GM19351 (cell line): ENCODE data around the gene ILK.

ENCODE experiments used
- ATAC-seq: cut with Tn5 transposase; IDR thresholded peaks from one replicate; pipeline ENCODE4 v1.9.1; 2021; ENCODE audit warnings: mild to moderate bottlenecking, moderate library complexity; ENCODE audit not compliant: unreplicated experiment

The ILK gene

DNA sequence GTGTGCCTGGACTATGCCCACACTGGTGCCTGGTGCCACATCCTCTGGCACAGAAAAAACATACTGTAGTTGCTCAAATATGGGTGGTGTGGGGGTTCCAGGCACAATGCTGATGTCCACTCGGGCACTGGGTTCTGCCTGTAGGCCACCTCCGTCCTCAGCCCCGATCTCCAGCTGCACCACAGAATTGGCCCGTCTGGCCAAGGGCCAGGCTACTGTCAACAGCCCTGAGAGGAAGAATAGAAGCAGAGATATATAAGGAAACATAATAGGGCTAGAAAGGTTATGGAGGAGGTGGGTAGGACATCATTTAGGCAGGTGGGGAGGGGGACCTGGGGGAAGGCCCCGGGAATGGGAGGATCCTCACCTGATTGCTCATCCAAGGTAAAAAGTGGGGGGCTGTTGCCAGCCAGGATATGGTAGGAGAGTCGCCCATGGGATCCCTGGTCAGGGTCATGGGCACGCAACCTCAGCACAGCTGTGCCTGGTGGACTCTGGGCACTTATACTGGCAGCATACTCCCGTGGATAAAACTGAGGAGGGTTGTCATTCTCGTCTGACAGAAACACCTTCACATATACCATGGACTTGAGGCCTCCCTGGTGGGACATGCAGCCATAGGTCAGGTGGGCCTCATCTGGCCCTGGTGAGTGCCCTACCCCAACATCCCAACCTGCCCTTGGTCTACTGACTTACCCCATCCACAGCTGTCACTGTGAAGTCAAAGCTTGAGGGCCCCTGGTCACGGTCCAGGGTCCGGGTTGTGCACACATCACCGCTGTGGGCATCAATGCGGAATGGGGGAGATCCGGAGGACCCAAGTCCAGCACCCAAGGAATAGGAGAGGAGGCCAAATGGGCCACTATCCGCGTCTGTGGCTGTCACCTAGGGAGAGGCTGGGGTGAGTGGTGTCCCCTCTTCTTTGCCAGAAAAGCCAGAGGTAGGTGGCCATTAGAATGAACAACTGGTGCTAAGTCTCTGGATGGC, 30.1 kb downstream of the ILK start:
- no peak for ATAC-seq

DNA sequence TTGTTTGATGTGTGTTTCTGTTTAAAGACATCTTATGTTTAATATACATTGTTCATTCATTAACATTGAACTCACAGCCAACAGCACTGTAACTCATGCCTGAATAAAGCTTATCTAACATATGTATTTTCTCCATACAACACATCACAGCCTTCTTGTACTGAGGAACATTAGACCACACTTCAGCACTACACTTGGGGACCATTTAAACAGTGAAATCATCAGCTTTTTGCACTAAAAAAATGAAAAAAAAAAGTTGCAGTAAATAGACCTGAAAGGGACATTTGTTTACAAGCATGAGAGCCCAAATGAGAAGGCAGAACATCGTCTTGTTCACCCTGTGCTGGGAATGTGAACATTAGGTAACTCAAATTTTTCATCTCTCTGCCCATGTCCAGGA, 31.0 kb downstream of the ILK start:
- no peak for ATAC-seq

DNA sequence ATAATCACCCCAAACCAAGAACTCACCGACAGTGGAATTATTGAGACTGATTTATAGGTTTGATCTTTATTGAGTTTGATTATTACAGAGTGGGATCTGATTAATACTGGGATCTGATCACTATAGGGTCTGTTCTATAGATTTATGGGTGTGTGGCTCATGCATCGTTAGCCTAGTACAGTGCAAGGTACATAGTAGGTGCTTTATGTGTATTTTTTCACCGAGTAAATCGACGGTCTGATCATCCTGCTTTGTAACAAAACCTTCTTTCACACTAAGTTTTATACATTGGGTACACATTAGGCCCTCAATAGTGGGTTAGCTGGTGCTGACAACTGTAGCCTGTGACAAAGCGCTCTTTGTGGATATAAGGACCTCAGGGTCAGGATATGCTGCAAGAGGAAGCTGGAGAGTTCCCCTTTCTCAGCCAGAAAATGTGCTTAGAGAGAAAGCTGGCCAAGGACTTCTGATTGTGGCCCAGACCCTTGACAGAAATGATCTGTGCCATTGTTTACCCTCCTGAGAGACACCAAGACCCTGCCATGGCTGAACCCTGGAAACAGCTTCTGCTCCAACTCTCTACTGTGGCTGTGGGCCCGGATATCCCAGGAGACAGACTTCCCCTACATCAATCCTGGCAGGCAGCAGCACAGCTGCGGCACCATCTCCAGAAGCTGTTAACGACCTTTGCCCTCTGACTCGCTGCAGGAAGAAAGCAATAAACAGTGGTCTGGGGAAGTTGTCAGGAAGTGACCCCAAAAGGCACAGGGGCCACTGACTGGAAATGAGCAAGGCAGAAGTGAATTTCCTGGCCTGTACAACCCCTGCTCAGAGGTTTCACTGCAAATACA, 31.7 kb downstream of the ILK start:
- no peak for ATAC-seq

DNA sequence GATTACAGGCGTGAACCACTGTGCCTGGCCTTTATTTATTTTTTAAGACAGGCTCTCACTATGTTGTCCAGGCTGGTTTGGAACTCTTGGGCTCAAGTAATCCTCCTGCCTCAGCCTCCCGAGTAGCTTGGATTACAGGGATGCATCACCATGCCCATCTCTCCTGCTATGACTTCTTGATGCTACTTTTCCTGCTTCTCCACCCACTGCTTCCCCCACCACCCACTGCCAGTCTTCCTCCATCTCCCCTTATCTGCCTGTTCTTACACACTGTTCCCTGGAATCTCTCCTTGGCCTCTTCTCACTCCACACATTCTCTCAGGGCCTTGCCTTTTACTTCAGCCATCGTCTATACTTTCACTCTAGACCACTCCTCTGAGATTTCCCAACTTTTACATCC, 32.9 kb downstream of the ILK start:
- no peak for ATAC-seq

DNA sequence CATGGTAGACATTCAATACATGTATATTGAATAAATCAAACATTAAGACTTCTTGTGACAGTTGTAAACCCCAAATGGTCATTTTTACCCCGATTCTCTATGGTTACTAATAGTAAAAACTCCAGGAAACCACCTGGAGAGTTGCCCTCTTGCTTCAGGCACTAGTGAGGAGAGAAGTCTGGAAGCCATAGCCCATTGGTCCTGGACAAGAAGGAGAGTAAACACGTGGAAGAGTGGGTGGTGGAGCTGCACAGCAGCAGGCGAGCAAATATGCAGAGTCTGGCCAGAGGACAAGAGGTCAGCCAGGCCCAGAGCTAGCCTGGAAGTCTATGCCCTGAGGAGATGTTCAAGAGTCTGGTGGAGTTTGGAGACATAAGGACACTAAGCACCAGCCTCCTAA, 34.3 kb downstream of the ILK start:
- ATAC-seq, result no peak

DNA sequence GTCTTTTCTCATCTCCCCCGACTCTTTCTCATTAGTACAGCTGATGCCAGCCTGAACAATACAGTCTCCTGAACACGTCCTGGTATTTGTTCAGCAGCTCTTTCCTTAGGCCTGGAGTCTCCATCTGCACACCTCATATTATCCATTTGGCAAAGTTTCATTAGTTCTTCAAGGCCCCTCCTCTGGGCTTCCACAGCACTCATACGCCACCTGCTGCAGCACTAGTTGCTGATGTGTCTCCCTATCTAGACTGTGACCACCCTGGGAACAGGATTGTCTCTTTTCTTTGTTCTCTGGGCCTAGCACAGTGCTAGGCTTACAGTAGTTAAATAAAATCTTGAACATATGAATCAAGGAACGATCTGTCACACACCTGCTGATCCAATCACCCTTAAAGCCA, 34.9 kb downstream of the ILK start:
- no peak for ATAC-seq

DNA sequence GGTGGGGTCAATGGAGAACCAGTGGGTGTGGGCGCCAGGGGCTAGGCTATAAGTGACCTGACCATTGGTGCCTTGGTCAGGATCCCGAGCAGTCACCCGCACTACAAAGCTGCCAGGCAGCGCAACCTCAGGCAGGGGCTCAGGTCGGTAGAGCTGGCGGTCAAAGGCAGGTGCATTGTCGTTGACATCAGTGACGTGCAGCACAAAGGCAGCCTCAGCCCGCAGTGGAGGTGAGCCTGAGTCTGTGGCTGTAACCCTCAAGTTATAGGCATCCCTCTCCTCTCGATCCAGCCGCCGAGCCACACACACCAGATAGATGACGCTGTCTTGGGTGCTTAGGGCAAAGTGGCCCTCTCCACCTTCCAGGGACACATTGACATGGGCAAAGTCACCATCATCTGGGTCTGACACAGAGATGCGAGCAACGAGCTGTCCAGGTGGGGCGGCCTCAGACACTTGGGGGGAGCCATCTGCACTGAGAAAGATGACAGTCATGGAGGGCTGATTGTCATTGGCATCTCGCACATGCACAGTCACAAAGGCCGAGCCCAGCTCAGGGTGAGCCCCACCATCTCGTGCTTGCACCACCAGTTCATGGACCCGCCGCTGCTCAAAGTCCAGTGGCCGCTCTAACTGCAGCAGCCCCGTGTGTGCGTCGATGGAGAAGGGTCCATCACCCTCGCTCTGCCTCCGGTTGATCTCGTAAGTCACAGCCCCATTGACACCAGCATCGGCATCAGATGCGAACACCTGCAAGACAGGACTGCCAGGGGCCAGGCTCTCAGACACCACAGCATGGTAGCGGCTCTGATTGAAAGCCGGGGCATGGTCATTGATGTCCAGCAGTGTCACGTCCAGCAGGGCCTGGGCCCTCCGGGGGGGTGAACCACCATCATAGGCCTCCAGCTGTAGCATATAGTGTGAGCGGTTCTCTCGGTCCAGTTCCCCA, 36.7 kb downstream of the ILK start:
- no peak for ATAC-seq

DNA sequence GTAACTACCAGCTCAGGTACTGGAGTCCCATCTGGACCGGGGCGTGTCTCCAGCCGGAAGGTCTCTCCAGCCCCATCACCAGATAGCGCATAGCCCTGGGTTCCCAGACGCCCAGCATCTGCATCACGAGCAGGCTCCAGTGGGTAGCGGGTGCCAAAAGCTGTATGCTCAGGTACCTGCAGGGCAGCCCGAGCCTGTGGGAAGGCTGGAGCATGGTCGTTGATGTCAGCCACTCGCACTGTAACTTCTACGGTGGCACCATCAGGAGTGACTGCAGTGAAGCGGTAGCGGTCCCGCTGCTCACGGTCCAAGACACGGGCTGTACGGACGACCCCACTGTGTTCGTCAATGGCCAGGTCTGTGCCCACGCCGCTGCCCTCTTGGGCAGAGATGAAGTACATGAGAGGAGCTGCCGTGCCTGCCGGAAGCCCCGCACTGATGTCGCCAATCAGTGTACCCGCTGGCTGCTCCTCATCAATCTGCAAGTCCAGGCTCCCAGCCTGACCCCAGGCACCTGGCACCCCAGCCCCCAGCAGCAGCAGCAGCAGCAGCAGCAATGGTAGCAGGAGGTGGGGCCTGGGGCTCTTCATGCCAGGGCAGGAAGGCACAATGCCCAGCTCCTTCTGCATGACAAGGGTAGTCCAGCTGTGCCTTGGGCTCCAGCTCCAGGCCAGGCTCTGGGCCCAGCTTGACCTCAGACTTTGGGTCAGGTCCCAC, 37.6 kb downstream of the ILK start:
- no peak for ATAC-seq

DNA sequence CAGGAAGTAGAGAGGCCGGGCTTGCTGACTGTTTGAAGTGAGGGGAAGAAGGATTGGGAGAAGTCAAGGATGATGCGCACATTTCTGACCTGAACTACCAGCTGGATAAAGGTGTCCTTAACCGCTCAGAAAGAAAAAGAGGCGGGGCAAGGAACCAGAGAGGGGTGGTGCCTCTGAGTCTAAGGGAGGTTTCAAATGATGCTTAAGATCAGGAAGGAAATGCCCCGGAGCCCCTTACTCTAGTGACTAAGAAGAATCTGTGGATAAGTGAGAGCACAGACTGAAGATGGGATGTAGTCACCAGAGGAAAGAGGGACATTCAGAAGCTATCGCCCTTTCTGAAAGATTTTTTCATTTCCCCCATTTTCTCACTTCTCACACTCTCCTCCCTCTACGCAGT, 39.4 kb downstream of the ILK start:
- ATAC-seq, result no peak

DNA sequence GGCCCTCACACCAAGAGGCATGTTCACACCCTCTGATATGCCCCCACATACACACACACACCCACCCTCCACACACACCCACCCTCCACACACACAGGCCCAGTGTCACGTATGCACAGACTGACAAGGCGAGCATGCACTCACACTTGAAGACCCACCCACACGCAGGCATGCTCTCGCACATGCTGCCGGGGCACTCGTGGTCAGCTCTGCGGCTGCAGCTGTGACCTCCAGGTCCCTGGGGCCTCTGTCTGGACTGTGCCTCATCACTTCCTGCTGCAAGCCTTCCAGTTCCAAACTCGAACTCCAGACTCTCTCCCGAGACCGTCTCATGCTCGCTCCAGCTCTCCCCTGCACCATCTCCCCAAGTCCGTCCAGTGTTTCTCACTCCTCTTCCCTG, 42.5 kb downstream of the ILK start:
- no peak for ATAC-seq

DNA sequence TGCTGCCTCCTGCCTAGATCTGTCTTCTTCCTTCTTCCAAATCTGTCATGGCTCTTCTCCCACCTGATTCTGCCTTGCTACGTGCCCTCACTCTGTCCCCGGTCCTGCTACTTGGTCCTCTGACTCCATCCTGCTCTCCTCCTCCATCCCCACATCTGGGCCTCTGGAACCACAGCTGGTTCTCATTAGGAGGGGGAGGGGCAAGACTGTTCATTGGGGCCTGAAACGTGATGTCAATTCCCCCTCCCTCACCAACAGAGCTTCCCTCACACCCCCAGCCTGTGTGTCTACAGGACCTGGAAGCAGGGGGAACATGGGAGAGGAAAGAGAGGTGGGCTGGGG, 43.0 kb downstream of the ILK start:
- no peak for ATAC-seq

DNA sequence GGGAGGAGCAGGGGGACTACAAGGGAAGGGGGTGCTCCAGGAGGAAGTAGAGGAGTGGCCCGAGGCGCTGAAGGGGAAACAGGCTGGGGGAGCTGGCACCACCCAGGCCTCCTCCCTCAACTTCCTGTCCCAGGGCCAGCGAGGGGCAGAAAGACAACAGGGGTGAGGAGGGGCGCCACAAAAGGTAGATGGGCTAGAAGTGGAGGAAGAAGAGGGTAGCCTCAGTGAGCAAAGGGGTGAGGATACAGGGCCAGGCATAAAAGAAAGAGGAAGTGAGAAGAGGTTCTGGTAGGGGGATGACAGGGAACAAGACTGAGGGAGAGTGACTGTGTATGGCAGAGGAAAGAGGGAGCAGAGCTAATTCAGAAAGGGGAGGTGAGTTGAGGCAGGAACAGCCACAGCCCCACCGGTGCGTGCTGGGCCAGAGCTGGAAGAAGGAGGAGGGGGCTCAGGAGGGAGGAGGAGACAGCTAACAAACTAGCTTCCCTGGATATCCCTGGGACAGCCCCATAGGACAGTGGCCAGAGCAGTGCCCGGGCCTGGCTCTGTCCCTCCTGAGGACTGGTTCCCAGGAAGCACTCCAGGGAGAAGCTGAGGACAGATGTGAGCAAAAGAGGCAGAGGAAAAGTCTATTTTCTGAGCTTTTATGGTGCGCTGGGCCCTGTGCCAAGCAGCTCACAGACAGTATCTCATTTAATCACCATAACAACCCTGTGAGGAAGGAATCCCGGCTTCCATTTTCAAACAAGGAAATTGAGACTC, 43.5 kb downstream of the ILK start:
- peak; percentile 96 for ATAC-seq

DNA sequence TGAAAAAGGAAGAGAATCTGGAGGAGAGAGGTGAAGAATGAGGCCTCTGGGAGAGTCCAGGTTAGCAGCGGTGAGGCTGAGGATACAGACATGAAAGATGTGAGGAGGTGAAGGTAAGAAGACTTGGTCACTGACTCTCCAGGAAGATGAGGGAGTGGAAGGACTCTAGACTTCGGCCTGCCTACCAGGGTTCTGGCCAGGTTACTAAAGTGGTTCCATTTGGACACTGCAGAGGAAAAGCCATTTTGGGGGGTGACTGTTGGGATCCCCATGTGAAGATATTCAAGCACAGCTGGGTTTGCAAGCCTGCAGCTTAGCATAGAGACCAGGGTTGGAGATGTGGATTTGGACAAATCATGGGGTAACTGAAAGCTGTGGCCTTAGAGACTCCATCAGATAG, 44.3 kb downstream of the ILK start:
- ATAC-seq, result no peak

DNA sequence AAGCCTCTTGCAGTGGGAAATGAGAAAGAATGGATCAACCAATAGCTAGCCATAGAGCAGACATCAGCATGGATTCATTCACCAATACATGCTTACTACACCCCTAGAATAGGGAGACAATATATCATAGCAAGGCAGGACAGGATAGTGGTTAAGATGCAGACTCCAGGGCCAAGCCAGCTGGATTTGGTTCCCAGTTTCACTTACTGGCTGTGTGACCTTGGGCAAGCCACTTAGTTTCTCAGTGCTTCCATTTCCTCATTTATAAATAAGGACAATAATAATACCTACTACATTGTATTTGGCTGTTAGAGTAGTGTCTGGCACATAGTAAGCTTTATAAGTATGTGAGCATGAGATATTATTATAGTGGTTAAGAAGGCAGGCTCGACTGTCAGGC, 44.9 kb downstream of the ILK start:
- ATAC-seq, result no peak

DNA sequence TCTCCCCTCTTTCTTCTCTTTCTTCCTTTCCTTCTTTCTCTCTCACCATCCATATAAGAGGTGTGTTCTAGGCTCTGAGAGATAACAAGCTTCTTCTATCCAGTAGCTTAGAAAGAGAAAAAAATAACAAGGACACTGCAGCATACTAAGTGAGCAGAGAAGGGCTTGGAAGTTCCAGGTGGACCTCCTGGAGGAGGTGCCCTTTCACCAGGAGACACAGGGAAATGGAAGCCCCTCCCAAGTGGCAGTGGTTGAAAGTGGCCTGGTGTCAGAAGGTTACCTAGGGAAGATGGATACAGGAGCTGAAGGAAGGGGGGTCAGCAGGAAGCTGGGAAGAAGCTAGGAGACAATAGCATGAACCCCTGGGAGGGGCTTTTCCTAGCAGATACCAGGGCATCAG, 46.5 kb downstream of the ILK start:
- ATAC-seq, result no peak

DNA sequence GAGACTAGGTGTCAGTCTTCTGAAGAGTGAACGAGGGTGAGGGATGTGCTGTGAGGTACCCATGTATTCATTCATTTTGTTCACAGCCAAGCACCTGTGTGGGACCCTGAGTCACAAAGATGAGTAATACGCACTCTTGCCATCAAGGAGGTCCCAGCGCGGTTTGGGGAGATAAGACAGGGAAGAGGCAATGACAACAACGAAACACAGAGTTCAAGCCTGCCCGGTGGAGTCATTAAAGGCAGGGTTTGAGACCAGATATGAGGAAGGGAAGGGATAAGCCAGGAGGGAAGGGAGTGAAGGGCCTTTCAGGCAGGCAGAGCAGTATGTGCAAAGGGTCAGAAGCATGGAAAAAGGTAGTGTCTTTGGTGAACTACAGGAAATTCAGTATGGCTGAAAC, 47.4 kb downstream of the ILK start:
- no peak for ATAC-seq

DNA sequence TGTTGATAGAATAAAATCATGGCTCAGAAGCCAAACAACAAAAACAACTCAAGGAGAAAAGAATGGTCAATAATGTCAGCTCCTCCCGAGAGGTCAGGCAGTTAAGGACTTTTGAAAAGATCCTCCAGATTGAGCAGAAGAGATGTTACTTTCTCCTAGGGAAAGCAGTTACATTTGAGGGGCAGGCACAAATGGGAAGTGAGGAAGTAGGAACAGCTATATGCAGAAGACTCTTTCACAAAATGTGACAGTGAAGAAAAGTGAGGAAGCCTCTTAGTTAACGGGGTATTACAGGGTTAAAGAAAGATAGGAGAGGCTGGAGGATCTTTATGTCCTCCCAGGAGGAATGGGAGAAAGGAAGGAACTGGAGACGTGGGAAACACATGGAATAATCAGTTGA, 48.6 kb downstream of the ILK start:
- ATAC-seq, result no peak

DNA sequence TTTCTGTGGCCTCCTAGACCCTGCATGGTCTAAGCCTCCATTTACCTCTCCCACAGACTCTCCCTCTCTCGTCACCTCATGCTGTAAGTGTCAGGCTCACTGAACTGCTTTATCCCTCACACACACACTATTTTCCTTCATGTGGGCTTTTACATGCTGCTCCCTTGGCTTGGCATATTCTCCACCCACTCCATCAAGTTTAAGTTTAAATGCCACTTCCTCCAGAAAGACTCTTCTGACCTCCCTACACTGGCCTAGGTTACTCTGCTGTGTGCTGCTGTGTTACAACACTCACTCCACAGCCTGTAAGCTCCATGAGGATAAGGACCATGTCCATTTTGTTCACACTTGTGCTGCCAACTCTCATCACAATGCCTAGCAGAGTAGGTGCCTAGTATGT, 49.5 kb downstream of the ILK start:
- no peak for ATAC-seq

DNA sequence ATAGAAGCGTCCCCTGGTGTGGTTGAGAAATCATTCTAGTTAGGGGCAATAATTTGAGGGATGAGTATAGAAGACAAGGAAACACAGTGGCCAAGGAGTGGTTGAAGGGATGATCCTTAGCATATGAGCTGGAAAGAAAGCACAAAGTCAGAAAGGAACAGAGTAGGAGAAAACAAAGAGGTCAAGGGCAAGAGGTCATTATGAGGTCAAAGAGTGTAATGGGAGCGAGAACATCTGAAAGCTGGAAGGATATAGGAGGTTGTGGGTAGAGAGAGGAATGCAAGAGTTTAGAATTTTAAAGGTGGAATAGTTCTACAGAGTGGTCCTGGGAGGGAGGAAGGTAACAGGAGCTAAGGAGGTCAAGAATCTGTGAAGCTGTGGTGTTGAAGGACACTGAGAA, 50.1 kb downstream of the ILK start:
- ATAC-seq, result no peak
